Epidermal melanocyte (primary cell): ENCODE results near the gene PIP4K2A.
"Not testable (repeated sequence)": the region's sequence is repeated elsewhere in the genome, so short reads cannot be mapped to it uniquely, and the experiment has no call there.

Source experiments
- DNase-seq: peaks from one replicate; pipeline ENCODE4 v3.0.0; 2011; ENCODE audit warnings: low spot score; ENCODE audit not compliant: insufficient read length

PIP4K2A gene

DNA sequence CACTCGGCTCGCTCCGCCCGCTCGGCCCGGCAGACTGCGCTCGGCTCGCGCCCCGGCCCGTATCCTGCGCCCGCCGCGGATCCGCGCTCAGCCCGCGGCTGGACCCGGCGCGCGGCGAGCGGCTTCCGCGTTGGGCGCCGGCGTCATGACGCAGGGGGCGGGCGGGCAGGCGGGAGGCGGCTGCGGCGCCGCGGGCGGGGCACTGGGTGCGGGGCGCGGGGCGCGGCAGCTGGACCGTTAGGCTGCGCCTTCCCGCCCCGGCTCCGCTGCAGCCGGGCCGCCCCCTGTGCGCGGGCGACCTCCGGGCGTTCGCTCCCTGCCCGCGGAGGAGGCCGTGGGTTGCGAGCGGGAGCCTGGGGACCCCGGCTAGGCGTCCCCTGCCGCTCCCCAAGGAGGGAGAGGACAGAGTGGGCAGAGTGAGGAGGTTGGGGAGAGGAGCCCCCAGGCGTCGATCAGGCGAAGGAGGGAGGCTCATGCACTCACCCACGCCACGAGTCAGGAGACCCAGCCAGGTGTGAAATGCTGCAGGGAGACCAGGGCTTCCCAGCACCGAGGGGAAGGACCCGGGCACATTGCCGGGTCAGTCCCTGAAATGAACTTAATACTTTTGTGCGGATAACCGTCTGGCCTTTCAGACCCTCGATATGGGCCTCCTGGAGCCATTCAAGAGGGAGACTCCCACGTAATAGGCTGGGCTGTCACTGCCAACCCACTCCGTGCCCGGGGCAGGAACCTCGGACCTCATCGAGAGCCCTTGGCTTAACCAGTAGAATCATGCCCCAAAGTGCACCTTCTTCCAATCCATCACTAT, at the start of gene PIP4K2A:
PIP4K2A (minus strand) TSS at position 100 of the 811 bp plus-strand sequence. CDS start 252 bp downstream, outside the sequence.
- peak; percentile 64 for DNase-seq

DNA sequence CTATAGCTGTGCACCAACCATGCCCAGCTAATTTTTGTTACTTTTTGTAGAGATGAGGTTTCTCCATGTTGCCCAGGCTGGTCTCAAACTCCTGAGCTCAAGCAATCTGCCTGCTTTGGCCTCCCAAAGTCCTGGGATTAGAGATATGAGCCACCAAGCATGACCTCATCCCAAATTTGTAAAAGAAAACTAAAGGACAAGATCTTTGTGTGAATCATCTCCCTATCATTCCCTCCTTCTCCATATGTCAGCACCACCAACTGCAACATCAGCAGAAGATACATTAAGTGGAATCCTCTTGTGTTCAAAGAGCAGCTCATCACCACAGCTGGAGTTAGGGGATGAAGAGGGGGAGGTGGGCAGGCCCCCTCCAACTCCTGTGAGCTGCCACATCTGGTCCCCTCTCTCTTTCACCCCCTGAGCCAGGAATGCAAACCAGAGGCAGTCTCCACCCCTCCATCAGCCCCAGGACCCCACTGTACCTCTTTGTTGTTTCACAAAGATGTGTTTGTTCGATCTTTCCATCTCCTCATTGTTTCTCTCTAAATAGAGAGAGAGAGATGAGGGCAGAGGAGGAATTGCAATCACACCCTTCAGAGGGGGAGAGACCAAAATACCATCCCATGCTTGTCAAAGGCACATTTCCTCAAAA, 47.3 kb upstream of the PIP4K2A start:
- no peak for DNase-seq

DNA sequence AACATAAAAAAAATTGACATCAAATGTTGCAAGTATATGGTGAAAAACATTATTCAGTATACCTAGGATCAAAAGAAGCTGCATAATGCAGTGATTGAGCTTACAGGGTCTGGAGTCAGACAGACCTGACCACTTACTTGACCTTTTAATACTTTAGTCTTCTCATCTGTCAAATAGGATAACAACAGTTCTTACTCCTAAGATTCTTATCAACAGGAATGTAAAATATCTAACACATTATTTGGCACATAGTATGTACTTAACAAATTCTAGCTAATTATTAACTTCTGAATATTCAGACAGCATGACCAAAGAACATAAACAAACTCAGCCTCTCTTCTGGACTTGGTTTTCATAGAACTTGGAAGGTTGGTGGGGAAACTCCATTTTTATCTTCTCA, 45.6 kb upstream of the PIP4K2A start:
- no peak for DNase-seq

DNA sequence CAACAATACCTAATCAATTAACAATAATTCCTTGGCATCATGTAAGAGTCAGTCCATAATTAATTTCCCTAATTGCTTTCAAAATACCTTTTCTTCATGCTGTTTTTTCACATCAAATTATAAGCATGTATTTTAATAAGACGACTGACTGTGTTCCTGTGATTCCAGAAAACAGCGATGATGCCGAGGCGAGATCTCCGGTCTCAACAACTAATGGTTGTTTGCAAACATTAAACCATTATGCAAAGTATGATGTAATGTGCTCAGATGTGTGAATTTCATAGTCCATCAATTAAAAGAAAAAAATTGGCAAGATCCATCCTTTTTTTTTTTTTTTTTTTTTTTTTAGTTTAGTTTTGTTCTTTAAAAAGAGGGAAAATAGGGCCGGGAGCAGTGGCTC, 44.5 kb upstream of the PIP4K2A start:
- no peak for DNase-seq

DNA sequence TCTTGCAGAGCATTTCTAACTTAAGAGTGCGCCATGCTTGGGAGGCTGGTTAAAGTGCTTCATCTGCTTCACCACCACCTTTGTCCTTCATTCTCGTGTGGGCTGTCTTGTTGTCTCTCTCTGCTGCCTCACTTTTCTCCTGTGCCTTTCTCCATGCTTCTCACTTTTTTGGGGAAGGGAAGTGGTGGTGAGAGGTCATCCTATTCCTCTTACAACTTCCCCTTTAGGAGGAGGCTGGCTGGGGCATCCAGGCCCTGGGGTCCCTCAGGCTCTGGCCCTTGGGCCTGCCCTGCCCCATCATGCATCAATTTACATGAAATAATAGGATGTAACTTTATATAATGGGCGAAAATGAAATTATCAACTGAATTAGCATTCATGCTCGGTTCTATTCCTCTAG, 39.9 kb upstream of the PIP4K2A start:
- no peak for DNase-seq

DNA sequence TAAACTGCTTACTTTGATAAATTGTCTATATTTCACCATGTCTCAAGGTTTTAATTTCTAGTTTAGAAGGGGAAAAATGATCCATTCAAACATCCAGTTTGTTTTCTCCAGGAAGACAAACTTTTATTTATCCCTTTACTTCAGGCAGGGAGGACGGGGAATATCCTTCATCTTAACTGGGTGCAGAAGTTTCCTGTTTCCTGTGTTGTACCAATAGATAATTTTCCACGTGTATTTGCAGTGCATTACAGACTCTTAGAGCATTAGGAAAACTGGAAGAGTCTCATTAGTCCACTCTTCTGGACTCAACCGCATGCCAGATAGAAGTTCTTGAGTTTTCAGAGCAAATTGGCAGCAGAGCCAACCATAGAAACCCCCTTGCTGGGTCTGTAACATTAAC, 39.4 kb upstream of the PIP4K2A start:
- DNase-seq = no peak

DNA sequence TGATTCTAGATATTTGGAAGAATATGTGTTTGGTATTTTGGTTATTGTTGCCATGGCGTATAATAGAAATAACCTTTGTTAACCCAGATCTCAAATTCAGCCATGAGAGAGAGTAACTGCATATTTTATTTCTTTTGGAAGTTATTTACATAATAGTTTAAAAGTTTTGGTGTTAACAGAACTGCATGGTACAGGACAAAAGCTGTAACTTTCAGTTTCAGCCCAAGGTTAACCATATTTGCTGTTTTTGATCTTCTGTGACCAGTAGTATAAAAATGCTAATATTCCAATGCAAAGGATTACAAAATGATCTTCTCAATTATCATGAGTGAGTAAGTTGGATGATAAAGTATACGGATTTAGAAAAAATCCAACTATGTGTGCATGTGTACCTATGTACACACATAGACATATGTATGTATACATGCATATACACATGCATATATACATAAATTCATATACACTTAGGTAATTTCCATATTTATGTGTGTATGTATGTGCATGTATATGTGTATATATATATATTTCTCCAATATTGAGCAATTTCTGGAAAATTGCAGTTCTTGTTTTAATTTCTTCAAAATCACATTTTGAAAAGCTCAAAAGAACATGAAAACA, 38.0 kb upstream of the PIP4K2A start:
- no peak for DNase-seq

DNA sequence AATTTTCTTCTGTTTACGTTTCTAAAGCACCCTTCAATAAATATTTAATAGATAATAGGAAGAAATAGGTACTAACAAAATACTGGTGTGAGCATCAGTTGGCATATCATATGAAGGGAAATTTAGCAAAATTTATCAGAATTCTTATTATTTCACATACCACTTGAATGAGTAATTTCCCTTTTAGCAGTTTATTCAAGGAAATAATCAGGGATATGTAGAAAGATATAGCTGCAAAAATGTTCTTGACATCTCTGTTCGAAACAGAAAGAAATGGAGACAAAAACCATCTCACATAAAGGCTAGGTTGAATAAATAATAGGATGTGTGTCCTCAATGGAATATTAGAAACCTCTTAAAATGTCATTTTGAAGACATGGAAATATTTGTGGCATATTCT, 35.8 kb upstream of the PIP4K2A start:
- DNase-seq = no peak

DNA sequence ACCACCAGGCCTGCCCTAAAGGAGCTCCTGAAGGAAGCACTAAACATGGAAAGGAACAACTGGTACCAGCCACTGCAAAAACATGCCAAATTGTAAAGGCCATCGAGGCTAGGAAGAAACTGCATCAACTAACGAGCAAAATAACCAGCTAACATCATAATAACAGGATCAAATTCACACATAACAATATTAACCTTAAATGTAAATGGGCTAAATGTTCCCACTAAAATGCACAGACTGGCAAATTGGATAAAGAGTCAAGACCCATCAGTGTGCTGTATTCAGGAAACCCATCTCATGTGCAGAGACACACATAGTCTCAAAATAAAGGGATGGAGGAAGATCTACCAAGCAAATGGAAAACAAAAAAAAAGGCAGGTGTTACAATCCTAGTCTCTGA, 30.5 kb upstream of the PIP4K2A start:
- not testable (repeated sequence) for DNase-seq

DNA sequence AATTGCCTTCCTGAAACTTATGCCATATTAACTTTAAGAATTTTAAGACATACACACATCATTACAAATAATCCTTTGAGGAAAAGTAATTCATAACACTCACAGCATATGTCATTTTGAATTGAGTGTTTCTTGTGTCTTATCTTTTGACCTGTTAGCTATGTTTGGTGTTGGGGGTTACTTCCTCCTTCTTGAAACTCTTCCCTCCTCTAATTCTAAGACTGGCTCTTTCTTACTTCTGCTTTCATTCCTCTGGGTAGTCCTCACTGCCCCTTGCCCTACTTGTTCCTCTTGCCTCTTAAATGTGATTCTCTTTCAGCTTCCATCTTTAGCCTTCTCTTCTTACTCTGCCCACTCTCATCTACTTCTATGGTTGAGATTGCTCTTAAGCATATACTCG, 28.3 kb upstream of the PIP4K2A start:
- no peak for DNase-seq

DNA sequence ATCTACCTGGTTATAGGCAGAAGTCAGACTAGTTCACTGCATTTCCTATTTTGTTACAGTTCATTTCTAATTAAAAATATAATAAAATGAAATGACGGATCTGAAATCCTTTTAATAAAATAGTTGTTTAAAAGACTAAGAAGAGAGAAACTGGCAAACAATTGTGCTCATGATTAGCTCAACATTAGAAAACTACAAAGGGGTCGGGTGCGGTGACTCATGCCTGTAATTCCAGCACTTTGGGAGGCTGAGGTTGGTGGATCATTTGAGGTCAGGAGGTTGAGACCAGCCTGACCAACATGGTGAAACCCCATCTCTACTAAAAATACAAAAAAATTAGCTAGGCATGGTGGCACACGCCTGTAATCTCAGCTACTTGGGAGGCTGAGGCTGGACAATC, 27.3 kb upstream of the PIP4K2A start:
- DNase-seq = not testable (repeated sequence)

DNA sequence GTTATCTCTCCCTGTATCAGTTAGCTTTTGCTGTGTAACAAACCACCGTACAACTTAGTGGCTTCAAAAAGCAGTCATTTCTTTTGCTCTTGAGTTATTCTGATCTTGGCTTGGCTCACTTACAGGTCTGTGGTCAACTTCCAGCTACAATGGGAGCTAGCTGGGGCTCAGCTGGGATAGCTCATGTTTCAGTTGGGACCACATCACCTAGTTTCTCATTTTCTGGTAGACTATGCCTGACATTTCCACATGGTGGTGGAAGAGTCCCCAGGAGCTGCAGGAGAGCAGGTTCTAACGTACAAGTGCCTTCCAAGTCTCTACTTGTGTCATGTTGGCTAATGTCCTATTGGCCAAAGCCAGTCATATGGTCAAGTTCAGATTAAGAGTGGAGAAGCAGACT, 25.8 kb upstream of the PIP4K2A start:
- DNase-seq = no peak

DNA sequence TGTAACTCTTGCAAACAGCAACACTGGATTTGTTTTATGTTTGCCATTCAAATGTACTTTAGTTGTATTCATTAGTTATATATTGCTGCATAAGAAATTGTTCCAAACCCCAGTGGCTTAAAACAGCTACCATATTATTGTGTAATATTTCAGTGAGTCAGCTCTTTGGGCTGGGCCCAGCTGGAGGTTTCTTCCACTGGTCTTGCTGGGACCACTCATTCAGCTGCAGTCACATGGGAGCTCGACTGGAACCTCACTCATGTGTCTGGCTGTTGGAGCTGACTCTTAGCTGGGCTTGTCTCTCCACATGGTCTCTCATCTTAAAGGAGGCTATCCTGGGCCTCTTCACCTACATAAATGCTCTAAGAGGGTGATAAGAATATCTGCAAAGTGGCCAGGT, 23.2 kb upstream of the PIP4K2A start:
- no peak for DNase-seq

DNA sequence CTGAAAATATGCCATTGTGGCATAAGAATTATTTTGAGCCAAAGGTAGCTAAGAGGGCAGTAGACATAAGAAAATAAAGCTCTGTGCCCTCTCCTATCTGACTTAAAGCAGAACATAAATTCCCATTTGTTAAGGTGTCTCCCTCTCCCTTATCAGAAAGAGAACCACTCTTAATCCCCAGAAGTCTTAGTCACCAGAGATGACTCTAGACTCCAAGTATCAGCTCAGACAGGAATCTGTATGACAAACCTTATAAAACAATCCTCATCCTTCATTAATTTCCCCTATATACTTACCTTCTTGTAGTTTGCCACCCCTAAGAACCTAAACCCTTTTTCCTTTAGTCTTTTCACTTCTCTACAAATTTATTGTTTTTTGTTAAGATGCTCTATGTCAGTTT, 21.8 kb upstream of the PIP4K2A start:
- no peak for DNase-seq

DNA sequence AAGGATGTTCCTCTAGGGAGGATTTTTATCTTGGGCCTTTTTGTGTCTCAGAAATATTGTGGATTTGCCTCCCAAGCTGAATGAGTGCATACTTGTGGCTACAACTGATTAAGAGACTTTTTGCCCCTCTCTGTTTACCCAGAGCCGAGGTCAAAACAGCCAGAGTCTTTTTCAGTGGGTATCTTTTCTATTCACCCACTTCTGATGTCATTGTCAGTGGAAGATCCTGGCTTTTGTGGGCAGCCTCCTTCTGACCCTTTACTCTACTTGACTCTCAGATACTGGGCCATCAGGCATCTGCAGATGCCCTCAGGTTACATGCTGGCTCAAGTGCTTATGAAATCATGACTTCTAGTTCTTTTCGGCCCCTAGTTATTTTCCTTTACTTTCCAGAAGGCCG, 19.6 kb upstream of the PIP4K2A start:
- DNase-seq = no peak

DNA sequence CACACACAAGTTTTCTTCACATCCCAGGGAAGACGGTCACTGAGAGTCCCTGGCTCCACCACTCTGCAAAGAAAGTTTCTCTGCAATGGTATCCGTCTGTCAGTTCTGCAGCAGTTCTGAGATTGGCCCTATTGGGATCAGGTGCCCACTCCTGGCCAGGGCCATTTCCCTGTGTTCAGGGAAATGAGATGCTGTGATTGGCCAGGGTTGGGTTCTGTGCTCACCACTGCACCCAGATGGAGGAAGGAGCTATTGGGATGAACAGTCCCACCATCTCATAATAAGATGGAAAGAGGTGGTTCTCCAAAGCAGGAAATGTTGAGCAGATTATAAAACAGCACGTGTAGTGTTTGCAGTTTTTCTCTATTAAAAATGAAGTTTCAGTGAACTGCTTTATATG, 13.3 kb upstream of the PIP4K2A start:
- DNase-seq = no peak

DNA sequence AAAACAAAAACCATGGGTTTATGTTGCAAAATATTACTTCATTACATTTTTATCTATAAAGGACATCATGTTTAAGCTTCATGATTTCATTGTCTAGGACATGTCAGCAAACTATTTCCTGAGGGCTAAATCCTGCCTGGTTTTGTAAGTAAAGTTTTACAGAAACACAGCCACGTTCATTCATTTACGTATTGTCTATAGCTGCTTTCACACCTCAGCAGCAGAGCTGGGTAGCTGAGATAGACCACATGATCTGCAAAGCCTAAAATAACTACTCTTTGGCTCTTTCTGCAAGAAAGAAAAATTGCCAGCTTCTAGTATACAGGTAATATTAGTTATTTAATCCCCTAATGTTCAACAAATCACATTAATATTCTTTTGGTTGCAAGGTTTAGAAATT, 12.7 kb upstream of the PIP4K2A start:
- no peak for DNase-seq

DNA sequence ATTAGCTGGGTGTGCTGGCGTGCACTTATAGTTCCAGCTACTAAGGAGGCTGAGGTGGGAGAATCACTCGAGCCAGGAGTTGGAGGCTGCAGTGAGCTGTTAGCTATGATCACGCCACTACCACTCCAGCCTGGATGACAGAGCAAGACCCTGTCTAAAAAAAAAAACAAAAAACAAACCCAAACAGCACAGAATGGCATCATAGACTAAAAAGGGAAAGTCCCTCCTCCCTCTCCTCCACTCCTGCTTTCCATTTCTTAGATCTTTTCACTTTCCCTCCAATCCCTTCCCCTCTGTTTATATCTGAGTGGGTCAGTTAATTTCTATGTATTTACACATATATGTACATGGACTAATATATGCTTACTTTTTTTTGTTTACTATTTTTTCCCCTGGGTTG, 10.4 kb upstream of the PIP4K2A start:
- DNase-seq = no peak

DNA sequence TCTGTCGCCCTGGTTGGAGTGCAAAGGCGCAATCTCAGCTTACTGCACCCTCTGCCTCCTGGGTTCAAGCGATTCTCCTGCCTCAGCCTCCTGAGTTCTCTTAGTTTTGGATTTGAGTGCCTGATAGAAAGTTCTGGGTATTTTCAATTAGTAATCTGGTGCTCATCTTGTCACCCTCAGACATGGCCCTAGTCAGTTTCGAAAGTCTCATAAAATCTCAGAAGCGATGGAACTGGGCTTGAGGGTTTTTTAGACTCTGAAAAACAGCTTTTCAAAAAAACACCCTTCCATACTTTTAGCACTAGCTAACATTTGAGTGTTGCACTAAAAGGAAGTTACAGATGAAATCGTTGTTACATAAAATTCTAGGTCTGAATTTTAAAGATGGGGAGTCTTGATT, 9.4 kb upstream of the PIP4K2A start:
- DNase-seq = no peak

DNA sequence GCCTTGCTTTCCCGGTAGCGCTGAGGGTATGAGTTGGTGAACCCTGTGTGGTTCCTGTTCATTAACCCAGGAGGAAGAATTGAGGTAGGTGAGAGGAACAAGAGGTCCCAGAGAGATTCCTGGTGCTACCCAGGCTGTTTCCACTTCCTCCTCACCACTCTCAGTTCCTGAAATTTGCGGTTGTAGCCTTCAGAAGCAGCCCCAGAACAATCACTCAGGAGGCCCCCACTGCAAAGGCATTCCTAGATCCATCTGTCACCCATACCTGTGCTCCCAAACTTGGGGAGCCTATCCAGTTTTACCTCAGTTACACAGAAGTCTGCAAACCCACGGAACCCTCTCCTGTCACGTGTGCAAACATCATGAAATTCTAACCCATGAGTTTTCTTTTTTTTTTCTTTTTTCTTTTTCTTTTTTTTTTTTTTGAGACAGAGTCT, 9.0 kb upstream of the PIP4K2A start:
- no peak for DNase-seq

DNA sequence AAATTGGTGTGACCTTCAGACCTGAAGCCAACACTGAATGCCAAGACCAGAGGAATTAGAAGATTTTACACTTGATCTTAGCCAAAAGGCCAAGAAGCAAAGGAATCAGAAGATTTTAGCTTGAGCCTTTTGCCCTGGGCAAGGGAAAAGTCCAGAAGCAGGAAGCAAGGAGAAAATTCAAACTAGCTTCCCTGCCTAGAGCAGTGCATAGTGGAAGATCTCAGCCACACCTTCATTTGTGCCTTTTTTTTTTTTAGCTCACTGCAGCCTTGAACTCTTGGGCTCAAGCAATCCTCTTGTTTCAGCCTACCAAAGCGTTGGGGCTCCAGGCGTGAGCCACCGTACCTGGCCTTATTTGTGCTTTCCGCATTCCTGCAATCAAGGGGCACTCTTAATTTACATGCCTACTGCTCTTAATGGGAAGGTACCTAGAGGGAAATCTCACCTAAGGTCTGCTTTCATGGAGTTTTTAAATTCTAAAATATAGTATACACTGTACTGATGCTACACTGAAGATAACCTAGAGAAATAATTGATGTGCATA, 8.3 kb upstream of the PIP4K2A start:
- DNase-seq = no peak

DNA sequence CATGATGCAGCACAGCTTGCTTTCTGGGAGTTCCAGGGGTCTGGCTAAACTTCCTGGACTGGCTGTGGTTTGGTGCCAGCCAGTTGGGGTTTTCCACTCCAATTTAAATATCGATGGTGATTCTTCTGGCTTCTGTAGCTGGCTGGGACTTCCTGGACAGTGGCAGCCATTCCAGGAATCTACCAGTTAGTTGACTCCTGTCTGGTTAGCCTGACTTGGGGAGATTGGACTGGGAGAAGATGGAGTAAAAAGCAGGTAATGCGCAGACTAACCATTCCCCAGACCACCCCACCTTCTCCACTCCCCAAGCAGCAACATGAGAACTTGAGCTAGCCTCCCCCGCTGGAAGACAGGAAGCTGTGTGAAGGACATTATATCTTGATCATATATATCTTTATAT, 6.3 kb upstream of the PIP4K2A start:
- no peak for DNase-seq
